Uterus (tissue), 2 donors: ENCODE data around the gene ABCB7.

ENCODE experiments used
- POLR2A ChIP-seq, 2 donors: fragments of 450-650 bp; IDR thresholded peaks; one replicate each; pipeline ENCODE4 v1.6.1; 2016; ENCODE audit warnings: antibody characterized with exemption in 2 of 2, mild to moderate bottlenecking in 1 of 2, moderate library complexity in 1 of 2
- TF ChIP-seq, protein P1 (sequence below), 4 experiments: fragments of 200-600 bp in 2 of 4; fragments of 450-650 bp in 2 of 4; sonication (generic) in 2 of 4; IDR thresholded peaks; one replicate each; pipeline ENCODE4 v1.5.1; 2016 to 2019; ENCODE audit warnings: antibody characterized with exemption in 4 of 4, mild to moderate bottlenecking in 2 of 4, moderate library complexity in 1 of 4

DNA sequence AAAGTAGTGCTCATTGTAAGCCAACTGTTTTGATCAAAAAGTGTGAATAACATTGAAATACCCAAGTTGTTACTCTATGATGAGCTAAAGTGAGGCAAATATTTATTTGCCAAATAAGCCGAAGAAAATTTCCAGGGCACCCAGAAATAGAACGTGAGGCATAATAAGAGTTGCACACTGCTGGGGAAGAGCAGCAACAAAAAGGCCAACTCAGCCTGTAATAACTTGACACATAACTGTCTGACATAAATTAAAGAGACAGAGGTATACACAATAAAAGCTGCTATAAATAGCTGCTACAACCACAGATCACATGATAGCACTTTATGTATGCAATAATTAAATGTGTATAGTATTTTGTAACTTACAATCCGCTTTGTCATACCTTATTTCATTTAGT, 2.0 kb upstream of the ABCB7 start:
- TF ChIP-seq, protein P1, sequence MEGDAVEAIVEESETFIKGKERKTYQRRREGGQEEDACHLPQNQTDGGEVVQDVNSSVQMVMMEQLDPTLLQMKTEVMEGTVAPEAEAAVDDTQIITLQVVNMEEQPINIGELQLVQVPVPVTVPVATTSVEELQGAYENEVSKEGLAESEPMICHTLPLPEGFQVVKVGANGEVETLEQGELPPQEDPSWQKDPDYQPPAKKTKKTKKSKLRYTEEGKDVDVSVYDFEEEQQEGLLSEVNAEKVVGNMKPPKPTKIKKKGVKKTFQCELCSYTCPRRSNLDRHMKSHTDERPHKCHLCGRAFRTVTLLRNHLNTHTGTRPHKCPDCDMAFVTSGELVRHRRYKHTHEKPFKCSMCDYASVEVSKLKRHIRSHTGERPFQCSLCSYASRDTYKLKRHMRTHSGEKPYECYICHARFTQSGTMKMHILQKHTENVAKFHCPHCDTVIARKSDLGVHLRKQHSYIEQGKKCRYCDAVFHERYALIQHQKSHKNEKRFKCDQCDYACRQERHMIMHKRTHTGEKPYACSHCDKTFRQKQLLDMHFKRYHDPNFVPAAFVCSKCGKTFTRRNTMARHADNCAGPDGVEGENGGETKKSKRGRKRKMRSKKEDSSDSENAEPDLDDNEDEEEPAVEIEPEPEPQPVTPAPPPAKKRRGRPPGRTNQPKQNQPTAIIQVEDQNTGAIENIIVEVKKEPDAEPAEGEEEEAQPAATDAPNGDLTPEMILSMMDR (IDR thresholded peaks at IDR 0.05), result no peak
- no peak for TF ChIP-seq POLR2A (IDR thresholded peaks at IDR 0.05)
